HK-2 (cell line): ENCODE measurements around the gene MMP13.
"Not testable (repeated sequence)": the region's sequence is repeated elsewhere in the genome, so short reads cannot be mapped to it uniquely, and the experiment has no call there.

Experiments
- DNase-seq: peaks from one replicate; pipeline ENCODE4 v3.0.0-alpha.2; 2018; ENCODE audit not compliant: unreplicated experiment

Gene MMP13

DNA sequence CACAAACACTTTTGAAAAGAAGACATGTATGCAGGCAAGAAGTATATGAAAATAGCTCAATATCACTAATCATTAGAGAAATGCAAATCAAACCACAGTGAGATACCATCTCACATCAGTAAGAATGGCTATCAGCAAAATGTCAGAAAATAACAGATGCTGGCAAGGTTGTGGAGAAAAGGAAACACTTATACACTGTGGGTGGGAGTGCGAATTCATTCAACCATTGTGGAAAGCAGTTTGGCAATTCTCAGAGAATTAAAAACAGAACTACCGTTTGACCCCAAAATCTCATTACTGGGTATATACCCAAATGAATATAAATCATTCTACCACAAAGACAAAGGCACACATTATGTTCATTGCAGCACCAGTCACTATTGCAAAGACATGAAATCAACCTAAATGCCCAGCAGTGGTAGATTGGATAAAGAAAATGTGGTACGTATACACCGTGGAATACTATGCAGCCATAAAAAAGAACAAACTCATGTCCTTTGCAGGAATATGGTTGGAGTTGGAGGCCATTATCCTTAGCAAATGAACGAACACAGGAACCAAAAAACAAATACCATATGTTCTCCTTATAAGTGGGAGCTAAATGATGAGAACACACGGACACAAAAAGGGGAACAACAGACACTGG, 18.5 kb downstream of the MMP13 start:
- DNase-seq = no peak

DNA sequence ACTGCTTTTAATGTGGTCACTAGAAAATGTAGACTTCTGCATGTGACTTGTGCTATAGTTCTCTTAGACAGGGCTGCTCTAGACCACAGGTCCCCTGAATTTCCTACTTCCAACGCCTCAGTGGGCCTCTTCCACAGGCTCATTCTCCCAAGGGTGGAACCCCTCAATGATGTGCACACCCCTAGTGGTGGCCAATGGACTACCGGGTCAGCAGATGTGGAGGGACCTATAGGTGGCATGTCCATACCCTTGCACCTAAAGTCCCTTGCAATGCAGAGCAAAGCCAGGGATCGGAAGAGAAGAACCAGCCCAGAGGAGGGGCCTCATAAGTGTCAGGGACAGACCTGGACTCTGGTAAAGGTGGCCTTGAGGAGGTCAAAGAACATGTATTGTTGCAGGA, 20.0 kb downstream of the MMP13 start:
- no peak for DNase-seq

GRCh38 chr11:102934735-102935134, 20.8 kb downstream of the MMP13 start:
- no peak for DNase-seq

DNA sequence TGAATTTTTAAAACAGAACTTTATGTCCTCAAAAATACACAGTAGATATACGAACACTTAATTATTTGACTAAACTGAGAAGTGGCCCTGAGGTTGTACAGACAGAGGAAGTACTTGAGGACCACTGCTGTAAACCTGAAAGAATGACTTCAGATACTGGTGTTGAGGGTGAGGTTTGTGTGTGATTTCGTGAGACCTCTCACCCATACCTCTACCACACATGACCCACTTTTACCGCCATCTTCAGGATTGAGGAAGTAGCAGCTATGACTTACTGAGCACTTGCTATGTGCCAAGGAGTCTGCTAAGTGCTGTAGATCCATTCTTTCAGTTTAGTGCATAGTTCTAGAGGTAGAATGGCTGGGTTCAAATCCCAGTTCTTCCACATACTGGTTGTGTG, 21.9 kb downstream of the MMP13 start:
- DNase-seq = no peak

GRCh38 chr11:102932678-102933077, 22.9 kb downstream of the MMP13 start:
- DNase-seq = no peak

- no peak for DNase-seq
These were observed 25.1 kb downstream of the MMP13 start for GRCh38 chr11:102930451-102930850.

DNA sequence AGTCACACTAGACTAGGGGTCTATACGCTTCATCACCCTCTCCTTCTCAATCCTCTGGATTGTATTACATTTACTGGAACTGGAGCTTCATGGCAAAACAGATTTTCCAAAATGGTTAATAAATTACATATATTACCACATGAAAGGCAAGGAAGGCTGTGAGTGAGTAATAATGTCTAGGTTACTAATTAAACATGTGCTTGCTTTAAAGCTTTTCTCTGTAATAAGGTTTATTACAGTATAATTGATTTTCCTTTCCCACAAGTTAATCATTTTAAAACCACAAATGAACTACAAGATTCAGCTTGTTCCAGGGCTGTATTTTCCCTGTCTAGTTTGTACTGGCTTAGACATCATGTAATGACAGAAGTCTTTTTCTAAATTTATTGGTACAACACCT, 25.6 kb downstream of the MMP13 start:
- no peak for DNase-seq

- DNase-seq = no peak
These were observed 26.4 kb downstream of the MMP13 start for GRCh38 chr11:102929166-102929565.

- DNase-seq = no peak
These were observed 27.3 kb downstream of the MMP13 start for GRCh38 chr11:102928247-102928646.

GRCh38 chr11:102927624-102927990, 27.9 kb downstream of the MMP13 start:
- no peak for DNase-seq

DNA sequence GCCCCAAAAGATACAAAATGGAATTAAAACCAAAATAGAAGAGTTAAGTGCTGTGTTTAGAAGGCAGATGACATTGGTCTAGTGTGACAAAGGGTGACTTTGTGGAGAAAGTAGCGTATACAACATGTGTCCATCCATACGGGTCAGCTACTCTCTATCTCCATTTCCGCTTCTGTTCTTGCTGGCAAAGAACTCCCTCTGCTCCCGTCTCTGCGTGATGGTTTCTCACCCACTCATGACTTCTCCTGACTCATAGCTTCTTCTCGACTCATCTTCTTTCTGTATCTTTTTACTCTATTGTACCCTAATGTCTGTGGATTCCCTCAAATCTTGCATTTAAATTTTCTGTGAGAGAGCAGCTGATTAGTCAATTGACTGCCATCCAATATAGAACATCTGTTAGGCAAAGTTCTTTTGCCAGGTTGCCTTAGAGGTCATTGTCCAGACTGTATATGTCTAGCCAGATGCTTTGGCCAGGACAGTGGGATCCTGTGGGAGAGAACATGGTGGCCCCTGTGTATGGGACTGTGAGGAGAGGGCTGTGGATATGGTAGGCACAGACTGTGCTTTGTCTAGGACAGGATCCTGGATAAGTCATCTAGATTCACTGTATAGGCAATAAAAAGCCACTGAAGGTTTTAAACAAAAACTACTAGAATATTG, 28.4 kb downstream of the MMP13 start:
- DNase-seq = no peak

DNA sequence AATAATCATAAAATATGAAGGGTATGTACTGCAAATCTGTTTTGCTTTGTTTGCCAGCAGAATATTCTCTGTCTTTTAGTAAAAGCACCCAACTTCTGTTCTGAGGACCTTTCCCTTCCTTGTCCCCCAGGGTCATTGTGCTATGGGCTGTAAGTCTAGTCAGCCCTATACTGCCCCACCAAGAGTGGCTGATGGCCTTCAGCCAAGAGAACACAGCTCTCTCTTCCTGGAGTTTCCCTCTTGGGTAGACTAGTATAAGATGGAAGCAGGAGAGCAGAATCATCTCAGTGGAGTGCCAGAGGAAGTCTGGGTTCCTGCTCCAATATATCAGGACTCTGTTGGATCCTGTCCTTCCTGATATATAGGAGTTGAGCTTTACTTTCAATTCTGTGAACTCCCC, 29.0 kb downstream of the MMP13 start:
- no peak for DNase-seq

DNA sequence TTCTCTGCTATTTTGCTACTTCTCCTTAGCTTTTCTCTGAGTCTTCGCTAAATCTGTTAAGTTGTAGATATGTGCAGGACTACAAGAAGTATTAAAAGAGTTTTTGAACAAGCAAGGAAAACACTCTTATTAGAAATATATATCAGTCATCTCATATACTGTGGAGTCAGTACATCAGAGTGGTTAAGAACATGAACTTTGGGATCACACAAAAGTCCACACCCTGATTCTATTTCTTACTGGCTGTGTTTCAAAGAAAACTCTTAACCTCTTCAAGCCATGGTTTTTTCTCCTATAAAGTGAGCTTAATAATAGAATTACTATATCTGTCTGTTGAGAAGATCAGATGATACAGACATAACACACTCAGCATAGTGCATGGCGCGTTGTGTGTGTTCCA, 29.5 kb downstream of the MMP13 start:
- DNase-seq = no peak

GRCh38 chr11:102924851-102925380, 30.6 kb downstream of the MMP13 start:
- DNase-seq = no peak

GRCh38 chr11:102921587-102922220, 33.8 kb downstream of the MMP13 start:
- no peak for DNase-seq

GRCh38 chr11:102920118-102920684, 35.3 kb downstream of the MMP13 start:
- DNase-seq = no peak

GRCh38 chr11:102915044-102915375, 40.5 kb downstream of the MMP13 start:
- no peak for DNase-seq

DNA sequence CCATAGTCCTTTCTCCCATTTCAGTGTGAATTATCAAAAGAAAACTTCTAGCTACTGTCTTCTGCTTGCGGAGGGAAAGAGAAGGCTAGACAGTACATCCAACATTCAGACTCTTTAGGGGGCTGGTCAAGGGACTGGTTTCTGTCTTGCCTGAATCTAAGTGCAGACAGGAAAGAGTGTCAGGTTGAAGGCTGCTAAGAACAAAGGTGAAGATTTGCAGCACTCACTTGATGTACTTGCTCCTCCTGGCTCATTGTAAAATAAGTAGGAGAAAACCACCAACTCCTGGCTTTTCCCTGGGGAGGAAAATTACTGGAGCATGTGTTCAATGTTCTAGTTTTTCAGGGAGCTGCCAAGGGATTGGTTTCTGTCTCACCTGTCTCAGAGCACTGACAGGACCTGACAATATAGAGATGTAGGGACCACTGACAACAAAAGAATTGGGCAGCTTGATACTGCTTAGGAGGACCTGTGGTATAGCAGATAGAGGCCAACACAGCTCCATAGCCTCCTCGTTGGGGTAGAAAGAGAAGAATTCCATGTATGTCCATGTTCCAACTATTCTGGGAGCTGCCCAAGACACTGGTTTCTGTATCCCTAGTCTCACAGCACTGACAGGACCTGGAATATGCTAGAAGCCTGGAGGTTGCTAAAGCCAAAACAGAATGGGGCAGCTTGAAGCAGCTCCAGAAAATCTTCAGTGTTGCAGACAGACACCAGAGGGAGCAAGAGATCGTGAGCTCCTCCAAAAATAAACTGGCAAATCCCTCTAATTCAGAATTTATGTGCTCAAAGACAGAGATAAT, 41.1 kb downstream of the MMP13 start:
- DNase-seq = no peak

DNA sequence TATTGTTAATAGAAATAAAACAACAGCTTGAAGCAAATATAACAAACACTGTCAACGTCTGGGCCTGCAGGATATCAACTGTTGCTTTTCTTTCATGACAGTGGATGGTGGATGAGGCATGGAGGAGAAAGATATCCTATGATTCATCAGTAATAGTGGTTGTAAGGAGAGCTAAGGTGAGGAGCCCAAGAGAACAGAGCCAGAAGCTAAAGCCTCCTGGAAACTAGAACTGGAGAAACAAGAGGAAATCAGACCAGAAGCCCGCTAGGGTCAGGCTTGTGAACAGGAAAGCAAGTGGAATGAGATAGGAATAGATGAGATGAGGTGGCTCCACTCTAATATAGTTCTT, 43.1 kb downstream of the MMP13 start:
- DNase-seq = no peak

DNA sequence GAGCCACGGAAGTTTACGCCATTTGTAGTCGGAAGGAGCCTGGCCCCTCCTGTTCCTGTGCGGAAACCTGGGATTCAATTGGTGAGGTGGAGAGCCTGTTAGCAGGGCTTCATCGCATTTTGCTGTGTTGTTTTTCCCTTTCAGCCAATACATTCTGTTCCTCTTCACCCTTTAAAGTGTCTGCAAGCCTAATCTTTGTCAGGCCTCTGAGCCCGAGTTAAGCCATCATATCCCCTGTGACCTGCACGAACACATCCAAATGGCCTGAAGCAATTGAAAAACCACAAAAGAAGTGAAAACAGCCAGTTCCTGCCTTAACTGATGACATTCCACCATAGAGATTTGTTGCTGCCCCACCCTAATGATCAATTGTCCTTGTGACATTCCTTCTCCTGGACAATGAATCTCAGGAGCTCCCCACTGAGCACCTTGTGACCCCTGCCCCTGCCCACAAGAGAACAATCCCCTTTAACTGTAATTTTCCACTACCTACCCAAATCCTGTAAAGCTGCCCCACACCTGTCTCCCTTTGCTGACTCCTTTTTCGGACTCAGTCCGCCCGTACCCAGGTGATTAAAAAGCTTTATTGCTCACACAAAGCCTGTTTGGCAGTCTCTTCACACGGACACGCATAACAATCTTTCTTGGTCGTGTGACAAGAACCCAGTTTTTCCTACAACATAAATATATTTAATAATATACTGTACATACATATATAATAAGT, 43.6 kb downstream of the MMP13 start:
- DNase-seq = no peak

- DNase-seq = not testable (repeated sequence)
These were observed 49.7 kb downstream of the MMP13 start for GRCh38 chr11:102905848-102906247.

DNA sequence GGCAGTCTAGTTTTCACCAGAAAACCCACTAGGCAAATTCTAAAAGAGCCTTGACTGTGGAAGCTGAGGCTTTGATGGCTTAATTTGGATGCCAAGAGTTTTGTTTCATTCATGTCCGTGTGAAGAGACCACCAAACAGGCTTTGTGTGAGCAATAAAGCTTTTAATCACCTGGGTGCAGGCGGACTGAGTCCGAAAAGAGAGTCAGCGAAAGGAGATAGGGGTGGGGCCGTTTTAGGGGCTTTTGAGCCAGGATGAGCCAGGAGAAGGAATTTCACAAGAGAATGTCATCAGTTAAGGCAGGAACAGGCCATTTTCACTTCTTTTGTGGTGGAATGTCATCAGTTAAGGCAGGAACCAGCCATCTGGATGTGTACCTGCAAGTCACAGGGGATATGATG, 51.6 kb downstream of the MMP13 start:
- not testable (repeated sequence) for DNase-seq
